Coronary artery (tissue), 2 donors: ENCODE results near the gene CYFIP2.

Experiments used
- DNase-seq: peaks from one replicate; pipeline ENCODE4 v3.0.0-alpha.2; 2017; ENCODE audit warnings: low spot score
- H3K27ac ChIP-seq, 2 donors: fragments of 200-600 bp; sonication (generic); one replicate each; pipeline ENCODE4 v1.5.1; 2016 to 2019
- H3K4me3 ChIP-seq: fragments of 200-600 bp; sonication (generic); 2 replicates; pipeline ENCODE4 v1.5.1; 2016; ENCODE audit warnings: mild to moderate bottlenecking, moderate library complexity
- TF ChIP-seq, protein P1 (sequence below): fragments of 200-600 bp; sonication (generic); IDR thresholded peaks from one replicate; pipeline ENCODE4 v1.5.1; 2019; ENCODE audit warnings: antibody characterized with exemption

Gene CYFIP2

DNA sequence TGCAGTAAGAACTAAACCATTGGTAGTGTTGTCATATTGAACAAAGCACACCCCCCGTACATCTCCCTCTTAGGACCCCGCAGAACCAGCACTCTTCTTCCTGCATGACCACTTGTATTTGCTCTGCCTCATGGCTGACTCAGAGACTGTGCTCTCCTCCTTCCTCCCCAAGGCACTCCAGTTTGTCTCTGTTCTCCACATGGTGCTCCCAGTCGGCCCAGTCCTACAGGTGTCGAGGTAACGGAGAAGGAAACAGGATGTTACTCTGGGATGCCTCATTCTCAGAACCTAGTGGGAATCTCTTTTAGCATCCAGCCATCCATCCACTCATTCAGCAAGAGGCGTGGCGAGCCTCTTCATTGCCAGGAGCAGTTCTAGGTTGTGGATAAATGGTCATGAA, 97.1 kb downstream of the CYFIP2 start:
- no peak for DNase-seq
- no peak overlapping the region for H3K27ac ChIP-seq
- TF ChIP-seq, protein P1, sequence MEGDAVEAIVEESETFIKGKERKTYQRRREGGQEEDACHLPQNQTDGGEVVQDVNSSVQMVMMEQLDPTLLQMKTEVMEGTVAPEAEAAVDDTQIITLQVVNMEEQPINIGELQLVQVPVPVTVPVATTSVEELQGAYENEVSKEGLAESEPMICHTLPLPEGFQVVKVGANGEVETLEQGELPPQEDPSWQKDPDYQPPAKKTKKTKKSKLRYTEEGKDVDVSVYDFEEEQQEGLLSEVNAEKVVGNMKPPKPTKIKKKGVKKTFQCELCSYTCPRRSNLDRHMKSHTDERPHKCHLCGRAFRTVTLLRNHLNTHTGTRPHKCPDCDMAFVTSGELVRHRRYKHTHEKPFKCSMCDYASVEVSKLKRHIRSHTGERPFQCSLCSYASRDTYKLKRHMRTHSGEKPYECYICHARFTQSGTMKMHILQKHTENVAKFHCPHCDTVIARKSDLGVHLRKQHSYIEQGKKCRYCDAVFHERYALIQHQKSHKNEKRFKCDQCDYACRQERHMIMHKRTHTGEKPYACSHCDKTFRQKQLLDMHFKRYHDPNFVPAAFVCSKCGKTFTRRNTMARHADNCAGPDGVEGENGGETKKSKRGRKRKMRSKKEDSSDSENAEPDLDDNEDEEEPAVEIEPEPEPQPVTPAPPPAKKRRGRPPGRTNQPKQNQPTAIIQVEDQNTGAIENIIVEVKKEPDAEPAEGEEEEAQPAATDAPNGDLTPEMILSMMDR, result no peak
- H3K4me3 ChIP-seq, result no peak overlapping the region

DNA sequence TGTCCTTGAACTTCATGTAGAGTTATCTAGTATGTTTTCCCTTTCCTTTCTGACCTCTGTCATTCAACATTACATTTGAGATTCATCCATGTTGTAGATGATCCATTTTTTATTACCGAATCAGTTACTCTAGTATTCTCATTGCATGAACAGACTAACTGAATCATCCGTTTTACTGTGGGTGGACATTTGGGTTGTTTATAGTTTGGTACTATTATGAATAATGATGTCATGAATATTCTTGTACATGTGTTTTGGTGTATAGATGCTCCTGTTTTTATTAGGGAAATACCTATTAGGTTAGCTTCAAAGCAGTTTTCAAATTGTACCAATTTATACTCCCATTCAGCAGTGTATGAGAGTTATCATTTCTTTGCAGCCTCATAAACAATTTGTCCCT, 99.8 kb downstream of the CYFIP2 start:
- no peak for DNase-seq
- H3K4me3 ChIP-seq, result no peak overlapping the region
- no peak overlapping the region for H3K27ac ChIP-seq
- TF ChIP-seq, protein P1, result no peak

DNA sequence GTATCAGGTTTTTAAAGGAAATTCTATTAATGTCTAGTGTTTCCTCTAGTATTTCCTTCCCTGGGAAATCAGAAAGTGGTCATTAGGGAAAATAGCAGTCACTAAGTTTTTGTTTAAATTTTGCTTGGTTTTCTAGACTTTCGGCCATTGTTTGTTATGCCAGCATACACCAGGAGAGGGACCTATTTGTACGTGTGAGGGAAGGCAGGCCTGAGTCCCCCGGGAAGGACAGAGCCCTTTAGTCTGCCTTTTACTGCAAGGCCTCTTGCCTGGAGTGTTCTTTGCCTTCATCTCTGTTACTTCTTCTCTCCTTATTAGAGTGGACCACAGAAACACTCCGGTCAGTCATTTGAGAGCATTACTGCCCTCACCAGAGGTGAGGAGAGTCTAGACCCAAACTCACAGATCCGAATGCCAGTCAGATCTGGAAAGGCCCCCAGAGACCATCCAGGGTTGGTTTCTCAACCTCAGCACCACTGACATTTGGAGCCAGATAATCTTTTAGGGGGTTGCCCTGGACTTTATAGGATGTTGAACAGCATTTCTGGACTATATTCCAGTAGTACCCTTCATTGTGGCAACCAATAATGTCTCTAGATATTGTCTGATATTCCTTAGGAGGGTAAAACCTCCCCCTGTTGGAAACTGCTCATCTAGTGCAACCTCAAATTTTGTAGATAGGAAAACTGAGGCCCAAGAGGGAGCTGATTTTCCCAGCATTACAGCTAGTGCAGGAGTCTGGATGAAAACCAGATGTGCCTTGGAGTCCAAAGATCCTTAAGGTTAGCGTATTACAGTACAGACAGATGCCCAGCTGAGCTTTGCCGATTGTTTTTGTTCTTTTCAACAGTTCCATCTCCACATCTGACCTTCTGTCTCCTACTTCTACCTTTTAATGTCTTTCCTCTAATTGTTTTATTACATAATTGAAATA, 101.1 kb downstream of the CYFIP2 start:
- DNase-seq, result no peak
- H3K4me3 ChIP-seq, result no peak overlapping the region
- H3K27ac ChIP-seq, result peak overlapping the region in 1 of 2 donors; percentile 4
- TF ChIP-seq, protein P1, result no peak

DNA sequence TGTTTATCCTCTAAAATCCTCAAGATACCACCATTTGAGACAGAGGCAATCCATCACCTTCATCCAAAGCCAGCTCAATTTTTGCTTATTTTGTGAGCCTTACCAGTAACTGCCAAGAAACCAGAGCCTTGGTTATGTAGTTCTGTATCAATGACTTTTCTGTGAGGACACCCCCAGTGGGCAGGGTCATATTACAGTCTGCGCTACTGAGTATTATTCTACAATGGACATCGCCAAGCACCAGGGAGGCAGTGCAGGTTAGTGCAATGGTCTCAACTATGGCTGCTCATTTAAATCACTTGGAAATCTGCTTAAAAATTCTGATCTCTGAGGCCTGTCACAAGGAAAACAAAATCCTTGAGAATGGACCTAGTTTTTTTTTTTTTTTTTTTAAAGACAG, 103.6 kb downstream of the CYFIP2 start:
- DNase-seq, result no peak
- Histone ChIP-seq H3K4me3 (no peak overlapping the region), H3K27ac (no peak overlapping the region)
- TF ChIP-seq, protein P1, result no peak

DNA sequence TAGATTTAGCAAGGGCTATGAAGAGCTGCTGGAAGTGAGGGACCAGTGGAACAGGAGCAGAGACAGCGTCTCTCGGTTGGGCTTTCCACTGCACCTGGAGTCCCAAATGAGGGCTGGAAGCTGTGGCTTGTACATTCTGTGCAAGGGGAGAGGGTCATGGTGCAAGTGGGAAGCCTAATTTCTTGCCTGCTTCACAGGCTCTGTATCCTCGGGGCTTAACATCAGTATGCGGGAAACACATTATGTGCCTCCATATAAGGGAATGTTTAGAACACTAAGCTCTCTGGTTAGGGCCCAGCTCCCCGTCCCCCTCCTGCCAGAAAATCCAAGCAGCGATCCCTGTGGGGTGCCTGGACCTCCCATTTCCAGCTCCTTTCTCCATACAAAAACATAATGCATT, 105.0 kb downstream of the CYFIP2 start:
- H3K4me3 ChIP-seq, result no peak overlapping the region
- no peak for DNase-seq
- TF ChIP-seq, protein P1, result no peak
- H3K27ac ChIP-seq, result peak overlapping the region in 1 of 2 donors; percentile 41

DNA sequence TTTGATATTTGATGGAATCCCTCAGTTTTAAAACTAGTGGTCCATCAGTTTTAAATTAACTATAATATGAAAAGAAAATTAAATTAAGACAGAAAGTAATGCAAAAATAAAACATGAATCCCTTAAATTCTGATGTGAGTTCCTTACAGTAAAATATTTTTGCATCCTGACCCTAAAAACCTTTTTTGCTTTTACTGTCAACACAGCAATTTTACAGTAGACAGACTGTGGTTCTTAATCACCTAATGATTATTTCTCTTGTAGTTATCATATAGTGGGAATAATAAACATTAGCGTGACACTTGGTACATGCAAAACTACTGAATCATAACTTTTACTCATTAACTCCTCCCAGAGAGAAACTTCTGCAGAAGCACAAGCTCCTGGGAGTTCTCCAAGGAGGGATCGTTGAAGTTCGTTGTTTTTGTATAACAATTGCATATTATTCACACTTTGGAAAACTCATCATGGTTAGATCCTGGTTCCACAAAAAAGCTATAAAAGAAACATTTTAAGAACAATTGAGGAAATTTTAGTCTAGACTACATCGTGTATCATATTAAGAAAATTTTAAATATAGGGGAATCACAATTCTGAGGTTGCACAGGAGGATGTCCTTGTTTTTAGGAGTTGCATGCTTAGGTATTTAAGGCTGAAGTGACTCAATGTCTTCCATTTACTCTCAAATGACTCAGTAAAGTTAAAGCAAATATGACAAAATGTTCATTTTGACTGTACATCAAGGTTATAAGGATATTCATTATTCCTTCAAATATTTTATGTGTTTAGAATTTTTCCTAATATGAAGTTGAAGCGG, 105.9 kb downstream of the CYFIP2 start:
- no peak for DNase-seq
- no peak overlapping the region for H3K4me3 ChIP-seq
- TF ChIP-seq, protein P1, result no peak
- no peak overlapping the region for H3K27ac ChIP-seq
